Neural progenitor cell (in vitro differentiated cells): ENCODE measurements around the gene DOK4.

Experiments
- CTCF ChIP-seq: fragments of 200-600 bp; sonication (generic); IDR thresholded peaks from 2 replicates; pipeline ENCODE4 v1.5.1; 2017; ENCODE audit warnings: antibody characterized with exemption, mild to moderate bottlenecking
- EZH2 ChIP-seq: fragments of 200-600 bp; sonication (generic); IDR thresholded peaks from 2 replicates; pipeline ENCODE4 v1.6.1; 2017; ENCODE audit warnings: antibody characterized with exemption, mild to moderate bottlenecking, moderate library complexity
- EZH2phosphoT487 ChIP-seq: fragments of 200-600 bp; sonication (generic); IDR thresholded peaks from 2 replicates; pipeline ENCODE4 v1.6.1; 2017; ENCODE audit warnings: antibody characterized with exemption

- no peak for TF ChIP-seq CTCF
- TF ChIP-seq EZH2 = no peak
- no peak for TF ChIP-seq EZH2phosphoT487
Measured at GRCh38 chr16:57531253-57531575, 44.9 kb upstream of the DOK4 start.
